ENCODE data around the gene CLEC16A. TPM values are rescaled to one million over a fixed set of nuclear protein-coding genes. Genes with fewer than 3 reads are reported as not detected.

The CLEC16A gene
- total and polyA plus RNA-seq, 9 of the 15 experiments (the other 6 are each of a cell fraction or from before 2014, with no cell fraction given): 1.00 to 22.3 (median 10.0) TPM

DNA sequence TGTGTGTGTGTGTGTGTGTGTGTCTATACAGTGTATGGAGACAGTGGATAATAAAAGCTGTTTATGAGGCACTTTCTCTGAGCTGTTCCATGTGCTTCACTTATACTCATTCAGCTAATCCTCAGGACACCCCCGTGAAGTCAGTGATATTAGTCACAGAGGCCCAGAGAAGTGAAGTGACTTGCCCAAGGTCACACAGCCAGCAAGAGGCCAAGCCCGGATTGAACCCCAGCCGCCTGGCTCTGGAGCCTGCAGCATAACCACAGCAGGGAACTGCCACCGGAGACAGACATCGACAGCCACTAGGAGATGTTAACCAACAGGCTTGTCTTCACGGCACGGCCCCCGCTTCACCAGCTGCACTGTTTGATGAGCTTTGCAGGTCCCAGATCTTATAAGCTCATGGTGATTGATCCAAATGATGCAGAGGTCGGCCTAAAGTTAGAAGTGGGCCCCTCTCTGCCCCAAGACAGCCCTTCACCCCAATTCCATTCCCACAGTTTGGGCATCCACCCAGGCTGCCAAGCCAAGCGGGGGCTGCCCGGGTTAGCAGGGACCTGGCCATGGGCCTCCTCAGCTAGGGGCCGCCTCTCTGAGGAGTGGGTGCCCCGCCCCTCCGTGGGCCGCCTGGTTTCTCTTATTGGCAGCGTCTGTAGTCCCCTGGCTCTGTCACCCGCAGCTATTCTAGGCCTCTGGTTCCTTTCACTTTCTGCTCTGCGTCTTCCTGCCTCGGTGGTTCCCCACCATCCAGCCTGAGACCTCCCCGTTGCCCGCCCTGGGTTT, 280.7 kb downstream of the CLEC16A start (continued):
- TF ChIP-seq, protein P1, sequence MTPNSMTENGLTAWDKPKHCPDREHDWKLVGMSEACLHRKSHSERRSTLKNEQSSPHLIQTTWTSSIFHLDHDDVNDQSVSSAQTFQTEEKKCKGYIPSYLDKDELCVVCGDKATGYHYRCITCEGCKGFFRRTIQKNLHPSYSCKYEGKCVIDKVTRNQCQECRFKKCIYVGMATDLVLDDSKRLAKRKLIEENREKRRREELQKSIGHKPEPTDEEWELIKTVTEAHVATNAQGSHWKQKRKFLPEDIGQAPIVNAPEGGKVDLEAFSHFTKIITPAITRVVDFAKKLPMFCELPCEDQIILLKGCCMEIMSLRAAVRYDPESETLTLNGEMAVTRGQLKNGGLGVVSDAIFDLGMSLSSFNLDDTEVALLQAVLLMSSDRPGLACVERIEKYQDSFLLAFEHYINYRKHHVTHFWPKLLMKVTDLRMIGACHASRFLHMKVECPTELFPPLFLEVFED (CRISPR knock-in tag; conservative IDR thresholded peaks at IDR 0.05): no peak
- TF ChIP-seq SRF (CRISPR knock-in tag; IDR thresholded peaks at IDR 0.05): no peak
- no peak for TF ChIP-seq ZNF696 (CRISPR knock-in tag; conservative IDR thresholded peaks at IDR 0.05)
- no peak for TF ChIP-seq GTF2A2 (tag; IDR thresholded peaks at IDR 0.05)
- no peak for TF ChIP-seq CCNT2 (IDR thresholded peaks at IDR 0.05; ENCODE audit: borderline replicate concordance, extremely low read depth, insufficient read length, low read depth, low read length)
- TF ChIP-seq NCOA6 (IDR thresholded peaks at IDR 0.05): no peak
- no peak for TF ChIP-seq IFI16 (CRISPR knock-in tag; IDR thresholded peaks at IDR 0.05)
- TF ChIP-seq ZNF551 (CRISPR knock-in tag; IDR thresholded peaks at IDR 0.05): no peak
- TF ChIP-seq PHF20 (IDR thresholded peaks at IDR 0.05; ENCODE audit: partially characterized antibody): no peak
- TF ChIP-seq E2F3 (CRISPR knock-in tag; IDR thresholded peaks at IDR 0.05): no peak
- peak; percentile 78 for TF ChIP-seq ZFP36 (IDR thresholded peaks at IDR 0.05; ENCODE audit: low read depth, low read length, partially characterized antibody)
- peak; percentile 88 for TF ChIP-seq BCOR (IDR thresholded peaks at IDR 0.05)
- no peak for TF ChIP-seq MEIS2 (IDR thresholded peaks at IDR 0.05; ENCODE audit: partially characterized antibody)
- no peak for TF ChIP-seq NFXL1 (CRISPR knock-in tag; IDR thresholded peaks at IDR 0.05)
- TF ChIP-seq HDAC2 (IDR thresholded peaks at IDR 0.05): peak; percentile 60; the same call in 1 of the 2 replicates
- no peak for TF ChIP-seq MAZ (CRISPR knock-in tag; conservative IDR thresholded peaks at IDR 0.05 in 1 of 2, IDR thresholded peaks at IDR 0.05 in 1 of 2)
- no peak for TF ChIP-seq GABPB1 (CRISPR knock-in tag; IDR thresholded peaks at IDR 0.05)
- TF ChIP-seq, protein P2, sequence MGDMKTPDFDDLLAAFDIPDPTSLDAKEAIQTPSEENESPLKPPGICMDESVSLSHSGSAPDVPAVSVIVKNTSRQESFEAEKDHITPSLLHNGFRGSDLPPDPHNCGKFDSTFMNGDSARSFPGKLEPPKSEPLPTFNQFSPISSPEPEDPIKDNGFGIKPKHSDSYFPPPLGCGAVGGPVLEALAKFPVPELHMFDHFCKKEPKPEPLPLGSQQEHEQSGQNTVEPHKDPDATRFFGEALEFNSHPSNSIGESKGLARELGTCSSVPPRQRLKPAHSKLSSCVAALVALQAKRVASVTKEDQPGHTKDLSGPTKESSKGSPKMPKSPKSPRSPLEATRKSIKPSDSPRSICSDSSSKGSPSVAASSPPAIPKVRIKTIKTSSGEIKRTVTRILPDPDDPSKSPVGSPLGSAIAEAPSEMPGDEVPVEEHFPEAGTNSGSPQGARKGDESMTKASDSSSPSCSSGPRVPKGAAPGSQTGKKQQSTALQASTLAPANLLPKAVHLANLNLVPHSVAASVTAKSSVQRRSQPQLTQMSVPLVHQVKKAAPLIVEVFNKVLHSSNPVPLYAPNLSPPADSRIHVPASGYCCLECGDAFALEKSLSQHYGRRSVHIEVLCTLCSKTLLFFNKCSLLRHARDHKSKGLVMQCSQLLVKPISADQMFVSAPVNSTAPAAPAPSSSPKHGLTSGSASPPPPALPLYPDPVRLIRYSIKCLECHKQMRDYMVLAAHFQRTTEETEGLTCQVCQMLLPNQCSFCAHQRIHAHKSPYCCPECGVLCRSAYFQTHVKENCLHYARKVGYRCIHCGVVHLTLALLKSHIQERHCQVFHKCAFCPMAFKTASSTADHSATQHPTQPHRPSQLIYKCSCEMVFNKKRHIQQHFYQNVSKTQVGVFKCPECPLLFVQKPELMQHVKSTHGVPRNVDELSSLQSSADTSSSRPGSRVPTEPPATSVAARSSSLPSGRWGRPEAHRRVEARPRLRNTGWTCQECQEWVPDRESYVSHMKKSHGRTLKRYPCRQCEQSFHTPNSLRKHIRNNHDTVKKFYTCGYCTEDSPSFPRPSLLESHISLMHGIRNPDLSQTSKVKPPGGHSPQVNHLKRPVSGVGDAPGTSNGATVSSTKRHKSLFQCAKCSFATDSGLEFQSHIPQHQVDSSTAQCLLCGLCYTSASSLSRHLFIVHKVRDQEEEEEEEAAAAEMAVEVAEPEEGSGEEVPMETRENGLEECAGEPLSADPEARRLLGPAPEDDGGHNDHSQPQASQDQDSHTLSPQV (IDR thresholded peaks at IDR 0.05): no peak
- no peak for TF ChIP-seq TCF3 (CRISPR knock-in tag; IDR thresholded peaks at IDR 0.05)
- TF ChIP-seq CREBBP (IDR thresholded peaks at IDR 0.05; ENCODE audit: low read depth, low read length): no peak
- TF ChIP-seq ZNF239 (CRISPR knock-in tag; IDR thresholded peaks at IDR 0.05): no peak
- TF ChIP-seq MTA3 (IDR thresholded peaks at IDR 0.05; ENCODE audit: borderline replicate concordance): no peak
- no peak for TF ChIP-seq NELFE (IDR thresholded peaks at IDR 0.05; ENCODE audit: insufficient read depth, insufficient read length)
- TF ChIP-seq ZBTB8A (IDR thresholded peaks at IDR 0.05; ENCODE audit: partially characterized antibody): no peak
- TF ChIP-seq ZNF561 (CRISPR knock-in tag; conservative IDR thresholded peaks at IDR 0.05): no peak
- no peak for TF ChIP-seq CCAR2 (IDR thresholded peaks at IDR 0.05; ENCODE audit: low read depth, low read length)

Measured in K562 (cell line).